K562 (cell line): ENCODE results near the gene PPIF. TPM values are rescaled to one million over a fixed set of nuclear protein-coding genes. Genes with fewer than 3 reads are reported as not detected.

Experiments
- ATAC-seq: fragments of 200-7000 bp; cut with Tn5 transposase; 3 replicates; pipeline ENCODE4 v1.9.1; 2020; ENCODE audit warnings: moderate library complexity
- BruUV-seq: library from RNA; stranded (reverse); fragments of 400-500 nt; replicated peaks from 2 replicates; lab custom pipeline; 2021; lab: Mats Ljungman, UMichigan
- CTCF ChIA-PET: fragments of 300-600 bp; formaldehyde crosslinking; extraction: SDS; loops from one replicate; lab custom pipeline; 2021; ENCODE audit warnings: low intra/inter-chr PET ratio; lab: Yijun Ruan, JAX
- POLR2A ChIA-PET: fragments of 300-600, 350-650 bp; sonication (Branson Sonifier 250); formaldehyde crosslinking; extraction: SDS; loops from one replicate; lab custom pipeline; 2021; ENCODE audit warnings: antibody characterized with exemption, inconsistent platforms; lab: Yijun Ruan, JAX
- DNase-seq, 4 experiments: peaks; one replicate each; pipeline versions ENCODE4 v3.0.0 to v3.0.0-alpha.2; 2011 to 2018; ENCODE audit warnings: low spot score in 3 of 4, mixed read lengths in 3 of 4; ENCODE audit errors: extremely low read depth in 1 of 4
- FAIRE-seq: peaks from 2 replicates; lab custom pipeline; 2011; peaks lifted over from hg19 to GRCh38; lab: Jason Lieb, UNC
- H2AFZ ChIP-seq: 2 replicates; pipeline ENCODE4 v1.6.0; 2011; ENCODE audit warnings: low read depth, low read length, control low read depth, inconsistent platforms
- H3K27ac ChIP-seq: fragments of 200-600 bp; 3 replicates; pipeline ENCODE4 v1.8.0; 2011; ENCODE audit warnings: low read depth, mild to moderate bottlenecking, control low read depth, inconsistent platforms, low read length, moderate library complexity, mixed read lengths; ENCODE audit errors: extremely low read depth
- H3K27me3 ChIP-seq, 2 experiments: fragments of 300-600 bp in 1 of 2; 2 replicates in 1 of 2; 3 replicates in 1 of 2; pipeline versions ENCODE4 v1.6.0 to v1.8.0; 2011; ENCODE audit warnings: inconsistent platforms in 2 of 2, low read length in 2 of 2, mild to moderate bottlenecking in 1 of 2, mixed read lengths in 1 of 2, moderate library complexity in 1 of 2; ENCODE audit not compliant: control insufficient read depth in 2 of 2, insufficient read depth in 2 of 2
- H3K36me3 ChIP-seq: fragments of 300-600 bp; 3 replicates; pipeline ENCODE4 v1.8.0; 2011; ENCODE audit warnings: mild to moderate bottlenecking, low read length, inconsistent platforms; ENCODE audit not compliant: control insufficient read depth, insufficient read depth
- H3K4me1 ChIP-seq, 2 experiments: fragments of 200-600 bp in 1 of 2; replicated peaks in 1 of 2; 2 replicates in 1 of 2; 3 replicates in 1 of 2; pipeline versions ENCODE4 v1.5.1 to v1.8.0; 2011; ENCODE audit warnings: inconsistent platforms in 2 of 2, low read length in 2 of 2, mild to moderate bottlenecking in 1 of 2, mixed read lengths in 1 of 2, moderate library complexity in 1 of 2; ENCODE audit not compliant: control insufficient read depth in 2 of 2, insufficient read depth in 2 of 2
- H3K4me2 ChIP-seq: 2 replicates; pipeline ENCODE4 v1.6.1; 2011; ENCODE audit warnings: low read length, control low read depth, inconsistent platforms, mixed read lengths; ENCODE audit not compliant: insufficient read depth
- H3K4me3 ChIP-seq: fragments of 200-600 bp; sonication (generic), shearing (Covaris generic); 2 replicates; pipeline ENCODE4 v1.5.1; 2016; ENCODE audit warnings: control low read depth, inconsistent platforms
- H3K79me2 ChIP-seq: fragments of 200-600 bp; 3 replicates; pipeline ENCODE4 v1.8.0; 2011; ENCODE audit warnings: low read length, inconsistent platforms; ENCODE audit not compliant: control insufficient read depth, insufficient read depth
- H3K9ac ChIP-seq, 2 experiments: 2 replicates each; pipeline versions ENCODE4 v1.6.0 to v1.6.1; 2011; ENCODE audit warnings: low read depth in 2 of 2, low read length in 2 of 2, control low read depth in 1 of 2, inconsistent platforms in 1 of 2, mild to moderate bottlenecking in 1 of 2, mixed read lengths in 1 of 2; ENCODE audit not compliant: insufficient read depth in 1 of 2
- H3K9me1 ChIP-seq: one replicate; pipeline ENCODE4 v1.6.0; 2011; ENCODE audit warnings: inconsistent platforms, mild to moderate bottlenecking, low read length, moderate library complexity; ENCODE audit not compliant: control insufficient read depth, insufficient read depth
- H3K9me3 ChIP-seq: replicated peaks from 2 replicates; pipeline ENCODE4 v1.5.1; 2011; ENCODE audit warnings: low read depth, low read length, inconsistent platforms; ENCODE audit not compliant: control insufficient read depth, insufficient read depth
- H4K20me1 ChIP-seq: replicated peaks from 2 replicates; pipeline ENCODE4 v1.6.1; 2011; ENCODE audit warnings: low read length, inconsistent platforms, mixed read lengths; ENCODE audit not compliant: control insufficient read depth, insufficient read depth
- CBFB ChIP-seq: sonication (generic); formaldehyde crosslinking; IDR thresholded peaks from 2 replicates; pipeline ENCODE4 v1.4.0; 2020; ENCODE audit warnings: mild to moderate bottlenecking, missing genetic modification reagents
- CEBPG ChIP-seq, 3 experiments: fragments of 200-800 bp in 1 of 3; sonication (Bioruptor generic) in 1 of 3; sonication (generic) in 1 of 3; formaldehyde crosslinking in 1 of 3; IDR thresholded peaks in 2 of 3; conservative IDR thresholded peaks in 1 of 3; 2 replicates each; pipeline versions ENCODE4 v1.6.1 to v1.8.0; 2016 to 2022; ENCODE audit warnings: missing compliant biosample characterization in 2 of 3, missing genetic modification characterization in 2 of 3, mild to moderate bottlenecking in 1 of 3, missing genetic modification reagents in 1 of 3
- PKNOX1 ChIP-seq: fragments of 450-650 bp; IDR thresholded peaks from 2 replicates; pipeline ENCODE4 v1.6.1; 2016
- SMARCA5 ChIP-seq: fragments of 450-650 bp; IDR thresholded peaks from 2 replicates; pipeline ENCODE4 v1.6.1; 2016
- STAG1 ChIP-seq: sonication (generic); formaldehyde crosslinking; IDR thresholded peaks from 2 replicates; pipeline ENCODE4 v1.5.0; 2020; ENCODE audit warnings: missing genetic modification reagents, borderline replicate concordance
- THRAP3 ChIP-seq: fragments of 450-650 bp; IDR thresholded peaks from 2 replicates; pipeline ENCODE4 v1.6.1; 2016; ENCODE audit warnings: mild to moderate bottlenecking, inconsistent platforms, borderline replicate concordance
- WGBS: fragments of 100-300 bp; shearing (Covaris generic); methylation state at CpG from one replicate; pipeline ENCODE4 v1.1.6; 2016; ENCODE audit warnings: low coverage, mixed read lengths; ENCODE audit not compliant: insufficient coverage; ENCODE audit errors: missing lambda C conversion rate; 5-methylcytosine and 5-hydroxymethylcytosine counted together
- in situ Hi-C: fragments of 300-500 bp; cut with MboI; formaldehyde crosslinking; loops from 4 replicates; pipeline ENCODE4 v1.15.0; 2018; ENCODE audit warnings: inconsistent platforms, mixed read lengths
- intact Hi-C: fragments of 100-400 bp; cut with micrococcal nuclease; formaldehyde crosslinking; loops from 2 replicates; pipeline ENCODE4 v1.14.2; 2022
- polyA plus RNA-seq, 8 experiments: library from polyadenylated mRNA; depleted of rRNA in 4 of 8; stranded (reverse) in 5 of 8; unstranded in 3 of 8; fragments of >200 nt; fragmentation: Nextera tagmentation in 2 of 8; fragmentation: Illumina TruSeq in 1 of 8; extraction: Ambion mirVana in 2 of 8; extraction: Trizol in 1 of 8; gene quantifications; 2 replicates each; pipeline versions ENCODE4 v1.2.1 to v1.2.3, GENCODE V29; 2011 to 2014; ENCODE audit warnings: inconsistent platforms in 1 of 8, missing spikeins in 1 of 8
- total RNA-seq, 7 experiments: library from RNA; depleted of rRNA in 6 of 7; stranded (reverse); fragments of >200 nt in 6 of 7; fragmentation: Illumina TruSeq in 2 of 7; extraction: Trizol in 2 of 7; gene quantifications; 2 replicates each; pipeline versions ENCODE4 v1.2.1 to v1.2.3, GENCODE V29; 2011 to 2021; ENCODE audit warnings: low replicate concordance in 1 of 7

The PPIF gene
- total and polyA plus RNA-seq, 9 of the 15 experiments (the other 6 are each of a cell fraction or from before 2014, with no cell fraction given) = 40.9 to 287 (median 117) TPM

GRCh38 chr10:79377557-79378382 is 30.5 kb downstream of the PPIF start:
- Histone ChIP-seq H3K9me1 (no peaks in the 10 kb centered on the region), H3K27me3 (peaks cover 0 to 26% of the 10 kb centered on the region in 2 experiments; a peak in 3 of 5 replicates), H4K20me1 (no peaks in the 10 kb centered on the region), H3K9ac (no peak overlapping the region), H3K79me2 (no peaks in the 10 kb centered on the region), H3K27ac (no peak overlapping the region), H3K36me3 (no peaks in the 10 kb centered on the region), H2AFZ (no peak overlapping the region), H3K4me2 (no peak overlapping the region), H3K9me3 (no peaks in the 10 kb centered on the region; the same call in 1 of the 2 replicates), H3K4me1 (peaks cover 11 to 25% of the 10 kb centered on the region in 2 experiments; a peak in 4 of 5 replicates), H3K4me3 (no peak overlapping the region)
- BruUV-seq = no TSS peak
- TF ChIP-seq PKNOX1 (no peak), THRAP3 (no peak), CBFB (CRISPR knock-in tag) (0 out of 2 replicates have a peak, but pooled peaks have one; percentile 8), CEBPG (CRISPR knock-in tag; IDR thresholded peaks at IDR 0.05) (no peak), CEBPG (tag; conservative IDR thresholded peaks at IDR 0.05 in 1 of 2, IDR thresholded peaks at IDR 0.05 in 1 of 2) (no peak), SMARCA5 (no peak), STAG1 (peak; percentile 34; the same call in 1 of the 2 replicates)
- intact Hi-C loops (no loop called here), in situ Hi-C loops (no loop called here)
- FAIRE-seq = no peak
- CTCF ChIA-PET = no interaction called here
- DNase-seq = no peak
- POLR2A ChIA-PET = no interaction called here
- no peak for ATAC-seq
- WGBS = 76% methylated on average over 34 of the region's 36 CpGs
